AG08396 (cell line): ENCODE results near the gene NOTCH2.

Experiments
- DNase-seq: peaks from one replicate; pipeline ENCODE4 v3.0.0; 2012; ENCODE audit warnings: low spot score, mixed read lengths

Gene NOTCH2

DNA sequence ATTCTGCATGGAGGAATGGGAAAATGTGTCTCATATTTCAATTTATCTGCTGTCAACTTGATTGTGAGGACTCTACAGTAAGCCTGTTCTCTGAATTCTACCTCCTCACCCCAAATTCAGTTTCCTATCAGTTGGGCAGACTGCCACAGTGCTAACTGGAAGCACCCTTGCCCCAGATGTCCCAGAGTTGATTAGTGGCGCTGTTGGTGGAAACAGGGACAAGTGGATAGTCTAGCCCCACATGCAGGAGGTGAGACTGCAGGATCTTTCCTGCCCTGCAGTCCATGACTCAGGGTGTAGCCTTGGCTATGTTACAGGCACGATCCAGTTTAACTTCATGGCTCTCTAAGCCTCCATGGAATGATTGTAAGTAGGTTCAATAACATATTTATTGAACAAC, 195.3 kb downstream of the NOTCH2 start:
- no peak for DNase-seq

GRCh38 chr1:119873135-119874015, 196.1 kb downstream of the NOTCH2 start:
- no peak for DNase-seq

GRCh38 chr1:119871881-119872280, 197.6 kb downstream of the NOTCH2 start:
- no peak for DNase-seq

GRCh38 chr1:119870917-119871596, 198.4 kb downstream of the NOTCH2 start:
- peak; percentile 79 for DNase-seq

- no peak for DNase-seq
These were observed 199.5 kb downstream of the NOTCH2 start for GRCh38 chr1:119869995-119870394.

DNA sequence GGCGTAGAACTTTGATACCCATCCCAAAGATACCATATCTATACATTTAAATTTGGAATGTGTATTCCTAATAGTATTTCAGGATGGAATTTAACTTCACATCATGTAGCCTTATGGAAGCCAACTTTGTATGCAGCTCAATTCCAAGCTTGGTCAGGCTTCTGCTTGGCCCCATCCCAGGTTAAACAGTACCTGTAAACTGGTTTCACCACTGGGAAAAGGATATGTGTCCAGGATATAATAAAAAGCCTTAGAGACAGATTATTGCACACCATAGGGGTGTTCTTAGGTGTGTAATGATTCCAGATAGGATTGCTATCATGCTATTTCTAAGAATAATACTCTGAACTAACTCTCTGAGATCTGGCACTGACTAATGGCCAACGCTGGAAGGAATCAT, 201.3 kb downstream of the NOTCH2 start:
- no peak for DNase-seq

DNA sequence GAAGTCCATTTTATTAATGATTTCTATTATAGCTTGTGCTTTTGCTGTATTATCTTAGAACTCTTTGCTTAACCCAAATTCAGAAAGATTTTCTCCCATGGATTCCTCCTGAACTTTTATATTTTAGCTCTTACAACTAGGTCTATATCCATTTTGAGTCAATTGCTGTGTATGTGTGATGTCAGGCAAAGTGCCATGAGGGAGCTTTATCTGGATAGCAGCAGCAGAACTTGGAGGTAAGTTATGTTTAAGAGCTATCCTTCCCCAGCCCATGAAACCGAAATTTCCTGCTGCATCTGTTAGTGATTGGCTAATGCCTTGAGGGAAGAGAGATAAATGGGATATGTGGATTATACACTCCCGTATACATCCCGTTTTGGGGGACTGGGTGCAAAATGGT, 203.0 kb downstream of the NOTCH2 start:
- DNase-seq: no peak

DNA sequence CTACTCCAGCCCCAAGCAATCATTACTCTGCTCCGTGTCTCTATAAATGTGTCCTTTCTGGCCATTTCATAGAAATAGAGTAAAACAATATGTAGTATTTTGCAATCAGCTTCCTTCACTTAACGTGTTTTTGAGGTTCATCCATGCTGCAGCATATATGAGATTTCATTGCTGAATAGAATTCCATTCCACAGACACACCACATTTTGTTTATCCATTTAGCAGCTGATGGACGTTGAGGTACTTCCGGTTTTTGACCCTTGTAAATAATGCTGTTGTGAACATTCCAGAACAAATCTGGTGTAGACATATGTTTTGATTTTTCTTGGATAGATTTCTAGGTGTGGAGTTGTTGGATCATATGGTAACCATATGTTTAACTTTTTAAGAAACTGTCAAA, 203.8 kb downstream of the NOTCH2 start:
- DNase-seq: no peak

DNA sequence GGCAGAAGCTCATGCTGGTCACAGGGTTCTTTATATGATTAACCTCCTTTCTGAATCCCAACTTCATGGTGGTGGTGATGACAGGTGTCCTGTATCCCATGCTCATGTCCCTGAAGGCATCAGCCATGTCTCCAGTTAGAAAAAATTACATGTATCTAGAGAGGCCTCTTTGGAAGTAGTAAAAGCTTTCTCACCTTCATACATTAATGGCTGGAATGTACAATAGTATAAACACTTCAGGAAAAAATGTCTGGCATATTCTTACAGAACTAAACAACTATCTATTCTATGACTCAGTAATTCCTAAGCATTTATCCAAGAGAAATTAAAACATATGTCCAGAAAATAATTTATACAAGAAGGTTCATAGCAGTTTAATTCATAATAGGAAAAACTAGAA, 207.2 kb downstream of the NOTCH2 start:
- DNase-seq: no peak
